ENCODE results near the gene PHF21B. TPM values are rescaled to one million over a fixed set of nuclear protein-coding genes. Genes with fewer than 3 reads are reported as not detected.
"Not testable (repeated sequence)": the region's sequence is repeated elsewhere in the genome, so short reads cannot be mapped to it uniquely, and the experiment has no call there.

PHF21B gene
- total and polyA plus RNA-seq, 2 donors (not counting 1 experiment from before 2014, with no cell fraction given) = 0.17 TPM; not detected in 1

DNA sequence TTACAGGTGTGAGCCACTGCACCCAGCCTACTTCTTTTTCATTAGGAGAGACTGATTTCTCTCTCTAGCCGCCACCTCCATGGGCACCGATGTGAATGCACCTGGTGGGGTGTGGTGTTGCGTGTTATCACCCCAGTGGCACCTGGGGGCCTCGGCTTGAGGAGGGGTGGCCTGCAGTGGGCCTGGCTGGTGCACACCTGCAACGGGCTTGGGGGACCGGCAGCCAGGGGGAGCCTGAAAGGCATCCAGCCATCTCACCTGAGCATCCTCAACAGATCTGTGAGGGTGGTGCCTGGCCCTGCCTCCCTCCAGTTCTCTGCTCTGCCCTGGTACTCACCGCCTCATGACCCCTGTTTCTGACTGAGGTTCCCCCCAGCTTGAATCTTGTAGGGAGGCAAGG is 148.6 kb downstream of the PHF21B start:
- Histone ChIP-seq H3K27me3 (ENCODE audit: control insufficient read depth, insufficient read depth, low read length) (no peaks in the 10 kb centered on the region), H3K79me2 (ENCODE audit: control insufficient read depth, insufficient read depth, low read length) (no peaks in the 10 kb centered on the region), H2AFZ (ENCODE audit: low read length) (no peak overlapping the region), H3K36me3 (ENCODE audit: control insufficient read depth, insufficient read depth, low read length) (no peaks in the 10 kb centered on the region), H3K4me3 (replicated peaks in 1 of 4; ENCODE audit: control extremely low read depth in 1 of 4, insufficient read depth in 1 of 4, low read depth in 3 of 4, low read length in 4 of 4) (no peak overlapping the region), H3K4me2 (ENCODE audit: extremely low read depth, insufficient read depth, low read length) (no peak overlapping the region), H3K27ac (ENCODE audit: insufficient read depth, low read length) (no peak overlapping the region), H3K4me1 (ENCODE audit: control insufficient read depth, extremely low read depth, insufficient read depth, low read length) (no peaks in the 10 kb centered on the region), H3K9me3 (ENCODE audit: control insufficient read depth, insufficient read depth, low read depth, low read length) (no peaks in the 10 kb centered on the region), H3K9ac (ENCODE audit: insufficient read depth, low read length) (no peak overlapping the region), H4K20me1 (ENCODE audit: control insufficient read depth, extremely low read depth, insufficient read depth, low read length) (no peaks in the 10 kb centered on the region)
- TF ChIP-seq, protein P1, sequence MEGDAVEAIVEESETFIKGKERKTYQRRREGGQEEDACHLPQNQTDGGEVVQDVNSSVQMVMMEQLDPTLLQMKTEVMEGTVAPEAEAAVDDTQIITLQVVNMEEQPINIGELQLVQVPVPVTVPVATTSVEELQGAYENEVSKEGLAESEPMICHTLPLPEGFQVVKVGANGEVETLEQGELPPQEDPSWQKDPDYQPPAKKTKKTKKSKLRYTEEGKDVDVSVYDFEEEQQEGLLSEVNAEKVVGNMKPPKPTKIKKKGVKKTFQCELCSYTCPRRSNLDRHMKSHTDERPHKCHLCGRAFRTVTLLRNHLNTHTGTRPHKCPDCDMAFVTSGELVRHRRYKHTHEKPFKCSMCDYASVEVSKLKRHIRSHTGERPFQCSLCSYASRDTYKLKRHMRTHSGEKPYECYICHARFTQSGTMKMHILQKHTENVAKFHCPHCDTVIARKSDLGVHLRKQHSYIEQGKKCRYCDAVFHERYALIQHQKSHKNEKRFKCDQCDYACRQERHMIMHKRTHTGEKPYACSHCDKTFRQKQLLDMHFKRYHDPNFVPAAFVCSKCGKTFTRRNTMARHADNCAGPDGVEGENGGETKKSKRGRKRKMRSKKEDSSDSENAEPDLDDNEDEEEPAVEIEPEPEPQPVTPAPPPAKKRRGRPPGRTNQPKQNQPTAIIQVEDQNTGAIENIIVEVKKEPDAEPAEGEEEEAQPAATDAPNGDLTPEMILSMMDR (conservative IDR thresholded peaks at IDR 0.05 in 1 of 2, IDR thresholded peaks at IDR 0.05 in 1 of 2; ENCODE audit: low read depth in 1 of 2, low read length in 2 of 2) = no peak
- no peak for TF ChIP-seq EZH2 (IDR thresholded peaks at IDR 0.05; ENCODE audit: low read length, missing control alignments)
- DNase-seq (ENCODE audit: low read depth in 2 of 2) = no peak

DNA sequence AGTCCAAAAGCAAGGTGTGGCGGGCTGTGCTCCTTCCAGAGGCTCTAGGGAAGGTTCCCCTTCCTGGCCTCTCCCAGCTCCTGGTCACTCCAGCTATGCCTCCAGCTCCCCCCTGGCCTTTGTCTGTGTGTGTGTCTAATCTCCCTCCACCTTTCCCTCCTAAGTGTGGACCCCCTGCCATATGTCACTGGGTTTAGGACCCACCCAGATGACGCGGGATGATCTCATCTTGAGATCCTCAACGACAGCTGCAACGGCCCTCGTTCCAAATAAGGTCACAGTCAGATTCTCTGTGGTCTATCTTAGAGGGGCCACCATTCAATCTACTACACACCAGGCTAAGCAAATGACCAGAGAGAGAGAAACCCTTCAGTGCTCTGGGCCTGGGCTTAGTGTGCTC is 149.5 kb downstream of the PHF21B start:
- DNase-seq (ENCODE audit: low read depth in 2 of 2) = no peak
- H4K20me1 ChIP-seq (ENCODE audit: control insufficient read depth, extremely low read depth, insufficient read depth, low read length) = no peaks in the 10 kb centered on the region

DNA sequence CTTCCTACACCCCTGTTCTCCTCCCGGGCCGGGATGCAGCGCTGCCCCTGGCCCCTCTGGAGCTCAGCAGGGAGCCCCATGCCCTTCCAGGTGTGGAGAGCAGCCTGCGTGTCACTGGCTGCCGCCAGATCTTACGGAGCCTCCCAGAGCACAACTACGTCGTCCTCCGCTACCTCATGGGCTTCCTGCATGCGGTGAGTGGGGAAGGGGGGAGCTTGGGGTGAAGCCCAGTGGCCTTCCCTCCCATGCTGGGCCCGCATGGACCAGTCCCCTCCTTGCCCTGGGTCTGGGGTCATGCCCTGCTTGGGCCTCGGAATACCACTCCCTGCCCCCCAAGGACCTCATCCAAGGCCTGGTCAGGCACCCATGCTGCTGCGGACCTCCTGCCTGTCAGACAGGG is 150.2 kb downstream of the PHF21B start:
- Histone ChIP-seq H3K9ac (ENCODE audit: insufficient read depth, low read length) (no peak overlapping the region), H4K20me1 (ENCODE audit: control insufficient read depth, extremely low read depth, insufficient read depth, low read length) (no peaks in the 10 kb centered on the region), H3K36me3 (ENCODE audit: control insufficient read depth, insufficient read depth, low read length) (no peaks in the 10 kb centered on the region), H2AFZ (ENCODE audit: low read length) (no peak overlapping the region), H3K79me2 (ENCODE audit: control insufficient read depth, insufficient read depth, low read length) (no peaks in the 10 kb centered on the region), H3K27me3 (ENCODE audit: control insufficient read depth, insufficient read depth, low read length) (no peaks in the 10 kb centered on the region), H3K9me3 (ENCODE audit: control insufficient read depth, insufficient read depth, low read depth, low read length) (no peaks in the 10 kb centered on the region), H3K4me2 (ENCODE audit: extremely low read depth, insufficient read depth, low read length) (no peak overlapping the region), H3K4me1 (ENCODE audit: control insufficient read depth, extremely low read depth, insufficient read depth, low read length) (no peaks in the 10 kb centered on the region), H3K27ac (ENCODE audit: insufficient read depth, low read length) (no peak overlapping the region), H3K4me3 (replicated peaks in 1 of 4; ENCODE audit: control extremely low read depth in 1 of 4, insufficient read depth in 1 of 4, low read depth in 3 of 4, low read length in 4 of 4) (no peak overlapping the region)
- TF ChIP-seq EZH2 (IDR thresholded peaks at IDR 0.05; ENCODE audit: low read length, missing control alignments) = no peak
- TF ChIP-seq, protein P1 (conservative IDR thresholded peaks at IDR 0.05 in 1 of 2, IDR thresholded peaks at IDR 0.05 in 1 of 2; ENCODE audit: low read depth in 1 of 2, low read length in 2 of 2) = no peak
- DNase-seq (ENCODE audit: low read depth in 2 of 2) = no peak

More for the DNA sequence above, 149.5 kb downstream of the PHF21B start:
- no peak overlapping the region for H3K9ac ChIP-seq (ENCODE audit: insufficient read depth, low read length)
- H3K36me3 ChIP-seq (ENCODE audit: control insufficient read depth, insufficient read depth, low read length) = no peaks in the 10 kb centered on the region
- no peaks in the 10 kb centered on the region for H3K79me2 ChIP-seq (ENCODE audit: control insufficient read depth, insufficient read depth, low read length)
- no peaks in the 10 kb centered on the region for H3K9me3 ChIP-seq (ENCODE audit: control insufficient read depth, insufficient read depth, low read depth, low read length)
- H3K27me3 ChIP-seq (ENCODE audit: control insufficient read depth, insufficient read depth, low read length) = no peaks in the 10 kb centered on the region
- no peak overlapping the region for H3K4me3 ChIP-seq (replicated peaks in 1 of 4; ENCODE audit: control extremely low read depth in 1 of 4, insufficient read depth in 1 of 4, low read depth in 3 of 4, low read length in 4 of 4)
- no peak overlapping the region for H2AFZ ChIP-seq (ENCODE audit: low read length)
- no peaks in the 10 kb centered on the region for H3K4me1 ChIP-seq (ENCODE audit: control insufficient read depth, extremely low read depth, insufficient read depth, low read length)
- H3K4me2 ChIP-seq (ENCODE audit: extremely low read depth, insufficient read depth, low read length) = no peak overlapping the region
- H3K27ac ChIP-seq (ENCODE audit: insufficient read depth, low read length) = no peak overlapping the region
- no peak for TF ChIP-seq EZH2 (IDR thresholded peaks at IDR 0.05; ENCODE audit: low read length, missing control alignments)
- TF ChIP-seq, protein P1 (conservative IDR thresholded peaks at IDR 0.05 in 1 of 2, IDR thresholded peaks at IDR 0.05 in 1 of 2; ENCODE audit: low read depth in 1 of 2, low read length in 2 of 2) = no peak

DNA sequence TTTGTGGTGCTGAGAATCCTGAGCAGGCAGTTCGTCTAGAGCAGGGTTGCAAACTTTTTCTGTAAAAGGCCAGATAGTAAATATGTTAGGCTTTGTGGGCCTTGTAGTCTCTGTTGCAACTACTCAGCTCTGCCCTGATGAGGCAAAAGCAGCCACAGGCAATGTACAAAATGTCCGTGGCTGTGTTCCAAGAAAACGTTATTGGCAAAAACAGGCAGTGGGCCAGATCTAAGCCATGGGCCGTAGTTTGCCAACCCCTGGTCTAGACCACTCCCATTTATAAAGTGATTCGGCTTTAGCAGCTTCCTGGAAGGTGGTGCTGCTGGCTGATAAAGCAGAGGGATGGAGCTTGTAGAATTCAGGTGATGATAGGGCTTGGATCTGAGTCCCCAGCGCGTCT is 151.0 kb downstream of the PHF21B start:
- not testable (repeated sequence) for H3K27ac ChIP-seq (ENCODE audit: insufficient read depth, low read length); H3K4me2 ChIP-seq (ENCODE audit: extremely low read depth, insufficient read depth, low read length); H3K9me3 ChIP-seq (ENCODE audit: control insufficient read depth, insufficient read depth, low read depth, low read length); H2AFZ ChIP-seq (ENCODE audit: low read length); H3K4me3 ChIP-seq (replicated peaks in 1 of 4; ENCODE audit: control extremely low read depth in 1 of 4, insufficient read depth in 1 of 4, low read depth in 3 of 4, low read length in 4 of 4); H3K9ac ChIP-seq (ENCODE audit: insufficient read depth, low read length); H3K27me3 ChIP-seq (ENCODE audit: control insufficient read depth, insufficient read depth, low read length); DNase-seq (ENCODE audit: low read depth in 2 of 2); H3K4me1 ChIP-seq (ENCODE audit: control insufficient read depth, extremely low read depth, insufficient read depth, low read length); H3K36me3 ChIP-seq (ENCODE audit: control insufficient read depth, insufficient read depth, low read length); H4K20me1 ChIP-seq (ENCODE audit: control insufficient read depth, extremely low read depth, insufficient read depth, low read length); H3K79me2 ChIP-seq (ENCODE audit: control insufficient read depth, insufficient read depth, low read length)
